A549 (cell line): Measurements from ENCODE around the gene DSCAM. TPM values are rescaled to one million over a fixed set of nuclear protein-coding genes. Genes with fewer than 3 reads are reported as not detected.

Source experiments
- ATAC-seq, 2 experiments: fragments of 200-7000 bp in 1 of 2; fragments of >200 bp in 1 of 2; cut with Nextera tagmentation in 1 of 2; cut with Tn5 transposase in 1 of 2; 3 replicates each; pipeline versions ENCODE4 v1.8.0 to v1.9.1; 2018 to 2020; ENCODE audit warnings: mild to moderate bottlenecking in 1 of 2, moderate library complexity in 1 of 2
- CTCF ChIA-PET: fragments of 300-600 bp; sonication (Branson Sonifier 250); formaldehyde crosslinking; extraction: SDS; loops from one replicate; lab custom pipeline; 2021; ENCODE audit warnings: antibody characterized with exemption, inconsistent platforms; lab: Yijun Ruan, JAX
- POLR2A ChIA-PET: fragments of 350-600 bp; formaldehyde crosslinking; extraction: SDS; loops from one replicate; lab custom pipeline; 2021; ENCODE audit warnings: antibody characterized with exemption, inconsistent platforms; lab: Yijun Ruan, JAX
- DNase-seq, 2 experiments: peaks; one replicate each; pipeline versions ENCODE4 v3.0.0 to v3.0.0-alpha.2; 2011 to 2016; ENCODE audit warnings: low read depth in 1 of 2, low spot score in 1 of 2
- FAIRE-seq: peaks from 2 replicates; lab custom pipeline; 2011; peaks lifted over from hg19 to GRCh38; lab: Jason Lieb, UNC
- H3K27ac ChIP-seq, 2 experiments: fragments of >200 bp; sonication (Bioruptor Twin); formaldehyde crosslinking; 3 replicates each; pipeline ENCODE4 v1.5.1; 2016 to 2017
- H3K4me1 ChIP-seq: fragments of >200 bp; sonication (Bioruptor Twin); formaldehyde crosslinking; 3 replicates; pipeline ENCODE4 v1.6.1; 2016
- H3K4me2 ChIP-seq: fragments of >200 bp; sonication (Bioruptor Twin); formaldehyde crosslinking; 3 replicates; pipeline ENCODE4 v1.6.1; 2016
- H3K4me3 ChIP-seq: fragments of >200 bp; sonication (Bioruptor Twin); formaldehyde crosslinking; 3 replicates; pipeline ENCODE4 v1.5.1; 2016
- H3K9me3 ChIP-seq: fragments of >200 bp; sonication (Bioruptor Twin); formaldehyde crosslinking; 3 replicates; pipeline ENCODE4 v1.6.1; 2016
- BHLHE40 ChIP-seq: IDR thresholded peaks from 2 replicates; pipeline ENCODE4 v1.6.1; 2012; ENCODE audit warnings: low read depth, low read length, inconsistent platforms
- CHD2 ChIP-seq: fragments of 150-350 bp; IDR thresholded peaks from 2 replicates; pipeline ENCODE4 v1.6.1; 2014; ENCODE audit warnings: low read length; ENCODE audit not compliant: partially characterized antibody
- ESRRA ChIP-seq: fragments of 150-350 bp; IDR thresholded peaks from 2 replicates; pipeline ENCODE4 v1.6.1; 2014; ENCODE audit warnings: mild to moderate bottlenecking, low read length, borderline replicate concordance
- HDAC2 ChIP-seq: fragments of 200-600 bp; sonication (generic); IDR thresholded peaks from 2 replicates; pipeline ENCODE4 v1.6.1; 2016
- HEYL ChIP-seq: fragments of 250-450 bp; sonication (Bioruptor Pico); IDR thresholded peaks from 2 replicates; pipeline ENCODE4 v1.8.0; 2021; ENCODE audit warnings: mild to moderate bottlenecking, moderate library complexity
- HOXA7 ChIP-seq: fragments of 250-450 bp; sonication (Bioruptor Pico); IDR thresholded peaks from 2 replicates; pipeline ENCODE4 v1.5.0; 2020; ENCODE audit warnings: mild to moderate bottlenecking, moderate library complexity
- HOXB5 ChIP-seq: fragments of 250-450 bp; sonication (Bioruptor Pico); IDR thresholded peaks from 2 replicates; pipeline ENCODE4 v1.5.0; 2020; ENCODE audit warnings: mild to moderate bottlenecking, moderate library complexity
- JUN ChIP-seq, 2 experiments: fragments of >200 bp; sonication (Bioruptor Twin); formaldehyde crosslinking; IDR thresholded peaks; 2 replicates in 1 of 2; 3 replicates in 1 of 2; pipeline ENCODE4 v1.6.1; 2016 to 2017
- KDM1A ChIP-seq: fragments of 200-600 bp; sonication (generic); IDR thresholded peaks from 2 replicates; pipeline ENCODE4 v1.6.1; 2016; ENCODE audit warnings: low read depth, mild to moderate bottlenecking
- POLR2A ChIP-seq: IDR thresholded peaks from 2 replicates; pipeline ENCODE4 v1.6.1; 2012; ENCODE audit warnings: mild to moderate bottlenecking, low read length
- POLR2AphosphoS2 ChIP-seq: conservative IDR thresholded peaks from 2 replicates; pipeline ENCODE4 v1.6.1; 2012; ENCODE audit warnings: low read length, improper control_type of control experiment, inconsistent platforms
- RARB ChIP-seq: fragments of 250-450 bp; sonication (Bioruptor Pico); IDR thresholded peaks from 2 replicates; pipeline ENCODE4 v1.8.0; 2021; ENCODE audit warnings: mild to moderate bottlenecking, moderate library complexity
- RCOR1 ChIP-seq: fragments of 150-350 bp; IDR thresholded peaks from 2 replicates; pipeline ENCODE4 v1.6.1; 2014; ENCODE audit warnings: antibody characterized with exemption, low read length, low read depth
- RFX5 ChIP-seq: fragments of 450-650 bp; IDR thresholded peaks from 2 replicates; pipeline ENCODE4 v1.7.1; 2014; ENCODE audit warnings: antibody characterized with exemption, mild to moderate bottlenecking, moderate library complexity
- RNF2 ChIP-seq: fragments of 200-600 bp; sonication (generic); IDR thresholded peaks from 2 replicates; pipeline ENCODE4 v1.6.1; 2016; ENCODE audit warnings: low read depth, mild to moderate bottlenecking, antibody characterized with exemption, moderate library complexity, borderline replicate concordance
- TP53 ChIP-seq: fragments of 250-450 bp; sonication (Bioruptor Pico); IDR thresholded peaks from 2 replicates; pipeline ENCODE4 v1.5.0; 2021; ENCODE audit warnings: mild to moderate bottlenecking, moderate library complexity
- ZC3H11A ChIP-seq: fragments of 450-650 bp; IDR thresholded peaks from 2 replicates; pipeline ENCODE4 v1.6.1; 2014; ENCODE audit warnings: antibody characterized with exemption, mild to moderate bottlenecking
- WGBS: methylation state at CpG from one replicate; pipeline ENCODE4 v1.1.6; 2017; ENCODE audit errors: missing lambda C conversion rate; 5-methylcytosine and 5-hydroxymethylcytosine counted together
- polyA plus RNA-seq, 4 experiments: library from polyadenylated mRNA; depleted of rRNA in 3 of 4; stranded (reverse); fragments of >200 nt; fragmentation: RNase III in 1 of 4; extraction: RNeasy Plus Mini Kit Qiagen cat#74134 plus additional on column Dnase treatment in 1 of 4; gene quantifications; 2 replicates in 3 of 4; 3 replicates in 1 of 4; pipeline ENCODE4 v1.2.3, GENCODE V29; 2011 to 2017
- TF ChIP-seq, protein P1 (sequence below): fragments of 150-350 bp; IDR thresholded peaks from 2 replicates; pipeline ENCODE4 v1.6.1; 2014; ENCODE audit warnings: low read depth, mild to moderate bottlenecking, low read length
- TF ChIP-seq, protein P2 (sequence below): IDR thresholded peaks from 2 replicates; pipeline ENCODE4 v1.6.1; 2012
- TF ChIP-seq, protein P3 (sequence below): IDR thresholded peaks from 2 replicates; pipeline ENCODE4 v1.6.1; 2012; ENCODE audit warnings: low read depth, borderline replicate concordance
- TF ChIP-seq, protein P4 (sequence below): fragments of 250-450 bp; sonication (Bioruptor Pico); IDR thresholded peaks from 2 replicates; pipeline ENCODE4 v1.5.0; 2020; ENCODE audit warnings: low read depth, mild to moderate bottlenecking, moderate library complexity
- TF ChIP-seq, protein P5 (sequence below): fragments of >200 bp; sonication (Bioruptor Twin); formaldehyde crosslinking; IDR thresholded peaks from 2 replicates; pipeline ENCODE4 v1.6.1; 2016
- TF ChIP-seq, protein P6 (sequence below): fragments of 250-450 bp; sonication (Bioruptor Pico); IDR thresholded peaks from 2 replicates; pipeline ENCODE4 v1.5.0; 2021; ENCODE audit warnings: mild to moderate bottlenecking, moderate library complexity, borderline replicate concordance

The DSCAM gene
- polyA plus RNA-seq, 2 of the 4 experiments (the other 2 are of a cell fraction) = not detected

DNA sequence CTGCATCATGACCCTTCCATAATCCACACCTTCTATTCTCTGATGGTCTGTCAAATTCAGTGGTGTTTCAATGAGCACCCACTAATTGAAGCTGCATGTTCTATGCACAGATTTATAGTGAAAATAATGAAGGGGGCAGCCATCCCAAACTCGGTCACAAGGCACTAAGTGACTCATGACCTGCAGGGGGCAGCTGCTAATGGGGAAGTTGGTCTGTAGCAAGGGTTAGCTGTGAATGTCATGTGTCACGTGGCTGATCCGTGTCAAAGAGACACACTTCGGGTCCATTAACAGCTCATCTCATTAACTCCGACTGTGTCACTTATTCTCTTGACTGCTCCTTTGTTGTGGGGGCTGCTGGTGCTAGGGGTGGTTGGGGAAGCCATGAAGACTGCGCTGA, 673.1 kb downstream of the DSCAM start:
- 2% methylated on average over 6 of the region's 6 CpGs for WGBS

DNA sequence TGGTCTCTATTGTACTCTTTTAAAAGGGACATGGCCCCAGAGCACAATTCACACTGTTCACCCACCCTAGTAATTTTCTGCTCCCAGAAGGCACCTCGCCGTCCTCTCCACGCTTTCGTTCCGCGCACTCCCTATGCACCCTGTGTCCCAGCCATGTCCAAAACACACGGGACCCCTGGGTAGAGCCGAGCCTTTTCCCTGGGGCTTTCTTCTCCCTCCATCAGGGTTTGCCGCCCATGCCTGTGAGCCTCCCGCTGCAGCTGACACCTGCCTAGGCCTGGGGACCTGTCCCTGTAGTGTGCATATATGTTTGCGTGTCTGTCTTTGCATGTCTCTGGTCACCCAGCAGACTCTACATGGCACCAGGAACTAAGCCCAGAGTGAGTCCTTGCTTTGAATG, 677.0 kb downstream of the DSCAM start:
- POLR2A ChIA-PET = no interaction called here

More for the DNA sequence above, 673.1 kb downstream of the DSCAM start:
- POLR2A ChIA-PET = no interaction called here
- no peaks in the 10 kb centered on the region for H3K9me3 ChIP-seq
- no peak overlapping the region for H3K27ac ChIP-seq
- DNase-seq (no peak), ATAC-seq (no peak), FAIRE-seq (no peak)
- CTCF ChIA-PET = interaction anchor here (0.6 kb wide), 1 partner anchor 11 kb away, joined by 4 read pairs; no protein-coding TSS in a partner anchor
- no peak overlapping the region for H3K4me3 ChIP-seq
- TF ChIP-seq HEYL (CRISPR knock-in tag) = no peak
- TF ChIP-seq, protein P1, sequence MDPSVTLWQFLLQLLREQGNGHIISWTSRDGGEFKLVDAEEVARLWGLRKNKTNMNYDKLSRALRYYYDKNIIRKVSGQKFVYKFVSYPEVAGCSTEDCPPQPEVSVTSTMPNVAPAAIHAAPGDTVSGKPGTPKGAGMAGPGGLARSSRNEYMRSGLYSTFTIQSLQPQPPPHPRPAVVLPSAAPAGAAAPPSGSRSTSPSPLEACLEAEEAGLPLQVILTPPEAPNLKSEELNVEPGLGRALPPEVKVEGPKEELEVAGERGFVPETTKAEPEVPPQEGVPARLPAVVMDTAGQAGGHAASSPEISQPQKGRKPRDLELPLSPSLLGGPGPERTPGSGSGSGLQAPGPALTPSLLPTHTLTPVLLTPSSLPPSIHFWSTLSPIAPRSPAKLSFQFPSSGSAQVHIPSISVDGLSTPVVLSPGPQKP = no peak
- TF ChIP-seq, protein P2, sequence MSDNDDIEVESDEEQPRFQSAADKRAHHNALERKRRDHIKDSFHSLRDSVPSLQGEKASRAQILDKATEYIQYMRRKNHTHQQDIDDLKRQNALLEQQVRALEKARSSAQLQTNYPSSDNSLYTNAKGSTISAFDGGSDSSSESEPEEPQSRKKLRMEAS = no peak
- no peak for TF ChIP-seq ESRRA
- TF ChIP-seq CHD2 = no peak
- TF ChIP-seq KDM1A = no peak
- TF ChIP-seq, protein P3, sequence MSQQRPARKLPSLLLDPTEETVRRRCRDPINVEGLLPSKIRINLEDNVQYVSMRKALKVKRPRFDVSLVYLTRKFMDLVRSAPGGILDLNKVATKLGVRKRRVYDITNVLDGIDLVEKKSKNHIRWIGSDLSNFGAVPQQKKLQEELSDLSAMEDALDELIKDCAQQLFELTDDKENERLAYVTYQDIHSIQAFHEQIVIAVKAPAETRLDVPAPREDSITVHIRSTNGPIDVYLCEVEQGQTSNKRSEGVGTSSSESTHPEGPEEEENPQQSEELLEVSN = no peak
- no peak overlapping the region for H3K4me2 ChIP-seq
- no peaks in the 10 kb centered on the region for H3K4me1 ChIP-seq

More for the DNA sequence above, 677.0 kb downstream of the DSCAM start:
- ATAC-seq (no peak), FAIRE-seq (no peak), DNase-seq (no peak)
- CTCF ChIA-PET = no interaction called here
- Histone ChIP-seq H3K4me1 (no peaks in the 10 kb centered on the region), H3K4me2 (no peak overlapping the region), H3K9me3 (no peaks in the 10 kb centered on the region), H3K27ac (no peak overlapping the region), H3K4me3 (no peak overlapping the region)
- WGBS = 71% methylated on average over 6 of the region's 11 CpGs
- TF ChIP-seq JUN (IDR thresholded peaks at IDR 0.05) (no peak), HDAC2 (no peak), RNF2 (no peak), HOXA7 (CRISPR knock-in tag) (no peak), HOXB5 (no peak), POLR2A (no peak), TP53 (CRISPR knock-in tag) (no peak), RCOR1 (no peak), BHLHE40 (no peak), RFX5 (no peak), POLR2AphosphoS2 (no peak), RARB (CRISPR knock-in tag) (no peak), ZC3H11A (no peak)
- TF ChIP-seq, protein P3 = no peak
- TF ChIP-seq, protein P4, sequence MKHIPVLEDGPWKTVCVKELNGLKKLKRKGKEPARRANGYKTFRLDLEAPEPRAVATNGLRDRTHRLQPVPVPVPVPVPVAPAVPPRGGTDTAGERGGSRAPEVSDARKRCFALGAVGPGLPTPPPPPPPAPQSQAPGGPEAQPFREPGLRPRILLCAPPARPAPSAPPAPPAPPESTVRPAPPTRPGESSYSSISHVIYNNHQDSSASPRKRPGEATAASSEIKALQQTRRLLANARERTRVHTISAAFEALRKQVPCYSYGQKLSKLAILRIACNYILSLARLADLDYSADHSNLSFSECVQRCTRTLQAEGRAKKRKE (CRISPR knock-in tag) = no peak
- TF ChIP-seq, protein P5, sequence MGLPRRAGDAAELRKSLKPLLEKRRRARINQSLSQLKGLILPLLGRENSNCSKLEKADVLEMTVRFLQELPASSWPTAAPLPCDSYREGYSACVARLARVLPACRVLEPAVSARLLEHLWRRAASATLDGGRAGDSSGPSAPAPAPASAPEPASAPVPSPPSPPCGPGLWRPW = no peak
- TF ChIP-seq, protein P6, sequence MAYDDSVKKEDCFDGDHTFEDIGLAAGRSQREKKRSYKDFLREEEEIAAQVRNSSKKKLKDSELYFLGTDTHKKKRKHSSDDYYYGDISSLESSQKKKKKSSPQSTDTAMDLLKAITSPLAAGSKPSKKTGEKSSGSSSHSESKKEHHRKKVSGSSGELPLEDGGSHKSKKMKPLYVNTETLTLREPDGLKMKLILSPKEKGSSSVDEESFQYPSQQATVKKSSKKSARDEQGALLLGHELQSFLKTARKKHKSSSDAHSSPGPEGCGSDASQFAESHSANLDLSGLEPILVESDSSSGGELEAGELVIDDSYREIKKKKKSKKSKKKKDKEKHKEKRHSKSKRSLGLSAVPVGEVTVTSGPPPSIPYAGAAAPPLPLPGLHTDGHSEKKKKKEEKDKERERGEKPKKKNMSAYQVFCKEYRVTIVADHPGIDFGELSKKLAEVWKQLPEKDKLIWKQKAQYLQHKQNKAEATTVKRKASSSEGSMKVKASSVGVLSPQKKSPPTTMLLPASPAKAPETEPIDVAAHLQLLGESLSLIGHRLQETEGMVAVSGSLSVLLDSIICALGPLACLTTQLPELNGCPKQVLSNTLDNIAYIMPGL (CRISPR knock-in tag) = no peak
- TF ChIP-seq, protein P2 = no peak
